Measurements from ENCODE around the gene OSBPL8.
"Not testable (repeated sequence)": the region's sequence is repeated elsewhere in the genome, so short reads cannot be mapped to it uniquely, and the experiment has no call there.

OSBPL8 gene

DNA sequence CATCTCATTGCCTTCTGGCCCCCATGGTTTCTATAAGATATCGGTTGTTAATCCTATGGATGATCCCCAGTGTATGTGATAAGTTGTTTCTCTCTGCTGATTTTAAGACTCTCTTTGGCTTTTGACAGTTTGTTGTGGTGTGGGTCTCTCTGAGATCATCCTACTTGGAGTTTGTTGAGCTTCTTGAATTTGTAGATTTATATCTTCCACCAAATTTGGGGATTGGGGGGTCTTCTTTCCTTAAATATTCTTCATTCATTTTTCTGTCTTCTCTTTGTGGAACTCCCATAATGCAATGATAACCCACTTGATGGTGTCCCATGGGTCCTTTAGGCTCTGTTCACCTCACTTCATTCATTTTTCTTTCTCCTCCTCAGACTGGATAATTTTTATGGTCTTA lies 191.3 kb downstream of the OSBPL8 start:
- no peak overlapping the region for H3K4me3 ChIP-seq (ENCODE audit: low read depth, low read length)
- no peak for DNase-seq (ENCODE audit: low read depth)
- TF ChIP-seq, protein P1, sequence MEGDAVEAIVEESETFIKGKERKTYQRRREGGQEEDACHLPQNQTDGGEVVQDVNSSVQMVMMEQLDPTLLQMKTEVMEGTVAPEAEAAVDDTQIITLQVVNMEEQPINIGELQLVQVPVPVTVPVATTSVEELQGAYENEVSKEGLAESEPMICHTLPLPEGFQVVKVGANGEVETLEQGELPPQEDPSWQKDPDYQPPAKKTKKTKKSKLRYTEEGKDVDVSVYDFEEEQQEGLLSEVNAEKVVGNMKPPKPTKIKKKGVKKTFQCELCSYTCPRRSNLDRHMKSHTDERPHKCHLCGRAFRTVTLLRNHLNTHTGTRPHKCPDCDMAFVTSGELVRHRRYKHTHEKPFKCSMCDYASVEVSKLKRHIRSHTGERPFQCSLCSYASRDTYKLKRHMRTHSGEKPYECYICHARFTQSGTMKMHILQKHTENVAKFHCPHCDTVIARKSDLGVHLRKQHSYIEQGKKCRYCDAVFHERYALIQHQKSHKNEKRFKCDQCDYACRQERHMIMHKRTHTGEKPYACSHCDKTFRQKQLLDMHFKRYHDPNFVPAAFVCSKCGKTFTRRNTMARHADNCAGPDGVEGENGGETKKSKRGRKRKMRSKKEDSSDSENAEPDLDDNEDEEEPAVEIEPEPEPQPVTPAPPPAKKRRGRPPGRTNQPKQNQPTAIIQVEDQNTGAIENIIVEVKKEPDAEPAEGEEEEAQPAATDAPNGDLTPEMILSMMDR (IDR thresholded peaks at IDR 0.05; ENCODE audit: insufficient read depth, low read depth, low read length, missing control alignments): no peak

DNA sequence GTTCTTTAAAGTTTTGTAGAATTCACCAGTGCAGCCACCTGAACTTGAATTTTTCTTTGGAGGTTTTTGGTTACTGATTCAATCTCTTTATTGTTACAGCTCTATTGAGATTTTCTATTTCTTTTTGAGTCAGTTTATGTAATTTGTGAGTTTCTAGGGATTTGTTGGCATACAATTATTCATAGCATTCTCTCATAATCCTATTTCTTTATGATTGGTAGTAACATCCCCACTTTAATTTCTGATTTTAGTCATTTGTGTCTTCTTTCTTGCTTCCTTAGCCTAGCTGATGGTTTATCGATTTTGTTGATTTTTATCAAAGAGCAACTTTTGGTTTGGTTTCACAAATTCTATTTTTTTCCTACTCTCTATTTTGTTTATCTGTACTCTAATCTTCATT lies 193.4 kb downstream of the OSBPL8 start:
- H3K4me3 ChIP-seq (ENCODE audit: low read depth, low read length): no peak overlapping the region
- TF ChIP-seq, protein P1 (IDR thresholded peaks at IDR 0.05; ENCODE audit: insufficient read depth, low read depth, low read length, missing control alignments): no peak
- DNase-seq (ENCODE audit: low read depth): no peak

DNA sequence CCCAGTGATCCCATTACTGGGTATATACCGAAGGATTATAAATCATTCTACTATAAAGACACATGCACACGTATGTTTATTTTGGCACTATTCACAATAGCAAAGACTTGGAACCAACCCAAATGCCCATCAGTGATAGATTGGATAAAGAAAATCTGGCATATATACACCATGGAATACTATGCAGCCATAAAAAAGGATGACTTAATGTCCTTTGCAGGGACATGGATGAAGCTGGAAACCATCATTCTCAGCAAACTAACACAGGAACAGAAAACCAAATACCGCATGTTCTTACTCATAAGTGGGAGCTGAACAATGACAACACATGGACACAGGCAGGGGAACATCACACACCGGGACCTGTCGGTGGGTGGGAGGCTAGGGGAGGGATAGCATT lies 195.4 kb downstream of the OSBPL8 start:
- H3K4me3 ChIP-seq (ENCODE audit: low read depth, low read length); DNase-seq (ENCODE audit: low read depth): not testable (repeated sequence)

DNA sequence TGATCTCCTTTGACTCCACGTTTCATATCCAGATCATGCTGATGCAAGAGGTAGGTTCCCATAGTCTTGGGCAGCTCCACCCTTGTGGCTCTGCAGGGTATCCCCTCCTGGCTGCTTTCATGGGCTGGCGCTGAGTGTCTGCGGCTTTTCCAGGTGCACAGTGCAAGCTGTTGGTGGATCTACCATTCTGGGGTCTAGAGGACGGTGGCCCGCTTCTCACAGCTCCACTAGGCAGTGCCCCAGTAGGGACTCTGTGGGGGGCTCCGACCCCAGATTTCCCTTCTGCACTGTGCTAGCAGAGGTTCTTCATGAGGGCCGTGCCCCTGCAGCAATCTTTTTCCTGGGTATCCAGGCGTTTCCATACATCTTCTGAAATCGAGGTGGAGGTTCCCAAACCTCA lies 199.3 kb downstream of the OSBPL8 start:
- H3K4me3 ChIP-seq (ENCODE audit: low read depth, low read length): no peak overlapping the region
- no peak for DNase-seq (ENCODE audit: low read depth)
- TF ChIP-seq, protein P1 (IDR thresholded peaks at IDR 0.05; ENCODE audit: insufficient read depth, low read depth, low read length, missing control alignments): no peak

DNA sequence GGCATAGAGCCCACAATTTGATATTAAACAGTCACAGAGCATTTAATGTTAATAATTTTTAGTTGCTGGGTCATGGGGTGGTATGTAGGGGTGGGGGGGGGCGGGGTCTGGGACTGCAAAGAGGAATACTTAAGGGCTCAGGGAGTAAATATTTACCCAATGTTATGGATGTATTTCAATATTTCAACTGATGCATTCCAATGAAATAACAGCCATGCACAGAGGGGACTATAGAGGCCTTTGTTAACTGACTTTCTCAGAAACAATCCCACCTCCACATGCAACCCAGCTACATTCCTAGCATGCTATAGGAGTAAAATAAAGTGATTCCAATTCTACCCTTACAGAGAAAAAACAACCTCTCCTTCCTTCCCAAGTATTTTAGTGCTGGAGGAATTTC lies 203.5 kb downstream of the OSBPL8 start:
- no peak overlapping the region for H3K4me3 ChIP-seq (ENCODE audit: low read depth, low read length)
- TF ChIP-seq, protein P1 (IDR thresholded peaks at IDR 0.05; ENCODE audit: insufficient read depth, low read depth, low read length, missing control alignments): no peak
- DNase-seq (ENCODE audit: low read depth): no peak

DNA sequence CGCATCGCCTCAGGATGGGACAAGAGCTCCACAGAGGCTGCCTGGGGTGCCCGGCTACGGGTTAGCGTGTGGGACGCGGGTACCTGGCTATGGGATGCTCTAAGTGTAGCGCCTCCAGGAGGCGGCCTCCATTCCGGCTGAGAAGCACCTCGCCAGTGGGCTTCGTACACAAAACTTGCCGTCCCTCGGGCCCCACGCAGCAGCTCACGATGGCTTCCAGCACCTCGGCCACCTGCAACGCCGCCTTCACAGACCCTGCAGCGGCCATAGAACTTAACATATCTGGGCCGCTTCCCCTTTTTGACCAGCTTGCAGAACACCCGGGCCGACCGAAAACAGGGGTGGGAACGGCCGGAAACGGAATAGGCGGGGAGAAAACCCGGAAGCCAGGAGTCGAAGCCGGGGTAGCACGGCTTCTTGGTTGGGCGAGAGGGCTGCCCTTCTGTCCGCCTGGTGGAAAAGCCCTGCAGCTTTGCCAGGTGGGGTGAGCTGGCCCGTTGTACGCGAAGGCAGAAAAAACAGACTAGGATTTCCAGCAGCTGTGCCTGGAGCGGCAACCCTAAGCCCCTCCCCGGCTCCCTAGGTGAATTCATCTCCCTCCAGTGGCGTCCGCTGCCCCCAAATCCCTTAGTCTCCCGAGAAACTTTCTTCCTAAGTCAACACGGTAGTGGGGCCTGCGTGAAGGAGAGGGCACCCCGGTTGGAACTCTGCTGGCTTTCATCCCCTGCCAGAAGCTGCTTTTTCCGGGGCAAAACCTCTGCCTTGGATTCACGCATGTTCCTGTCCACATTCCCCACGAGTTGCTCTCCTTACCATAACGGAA lies 211.3 kb downstream of the OSBPL8 start, which contains the start of gene BBS10:
BBS10 (minus strand) TSS at position 337 of the 823 bp plus-strand sequence; CDS start at position 280, 57 bp downstream.
- peak within 1 kb of the TSS; percentile 85 for H3K4me3 ChIP-seq (ENCODE audit: low read depth, low read length)
- peak; percentile 96 for DNase-seq (ENCODE audit: low read depth)
- TF ChIP-seq, protein P1 (IDR thresholded peaks at IDR 0.05; ENCODE audit: insufficient read depth, low read depth, low read length, missing control alignments): peak; percentile 28

DNA sequence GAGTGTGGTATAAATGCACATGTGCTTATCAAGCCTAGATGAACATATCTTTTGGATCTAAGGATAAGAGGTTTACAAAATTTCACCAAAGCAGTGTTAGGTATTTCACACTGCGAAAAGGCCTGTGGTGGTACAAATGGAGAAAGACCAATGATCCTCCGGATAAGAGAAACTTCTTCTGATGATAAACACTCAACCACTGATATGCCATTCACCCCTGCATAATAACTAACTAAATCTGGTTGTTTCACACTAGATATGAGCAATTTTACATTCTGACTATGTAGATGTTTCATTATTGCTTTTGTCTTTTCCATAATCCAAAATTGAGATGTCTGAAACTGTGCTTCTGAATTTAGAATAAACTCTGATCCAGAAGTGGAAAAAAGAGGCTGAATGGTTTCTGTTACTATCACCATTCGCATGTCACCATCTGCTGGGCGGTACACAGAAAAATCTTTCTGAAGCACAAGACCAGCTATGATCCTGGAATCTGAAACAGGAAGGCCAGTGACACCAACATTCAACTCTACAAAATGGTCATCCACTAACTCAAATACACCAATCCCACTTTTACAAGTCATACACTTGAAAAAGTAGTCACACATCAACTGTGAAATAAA lies 212.7 kb downstream of the OSBPL8 start:
- peak; percentile 66 for DNase-seq (ENCODE audit: low read depth)
- TF ChIP-seq, protein P1 (IDR thresholded peaks at IDR 0.05; ENCODE audit: insufficient read depth, low read depth, low read length, missing control alignments): peak; percentile 24
- H3K4me3 ChIP-seq (ENCODE audit: low read depth, low read length): peak overlapping the region; percentile 85

All from GM12865 (cell line).